ENCODE data around the gene TBC1D9.

Gene TBC1D9

DNA sequence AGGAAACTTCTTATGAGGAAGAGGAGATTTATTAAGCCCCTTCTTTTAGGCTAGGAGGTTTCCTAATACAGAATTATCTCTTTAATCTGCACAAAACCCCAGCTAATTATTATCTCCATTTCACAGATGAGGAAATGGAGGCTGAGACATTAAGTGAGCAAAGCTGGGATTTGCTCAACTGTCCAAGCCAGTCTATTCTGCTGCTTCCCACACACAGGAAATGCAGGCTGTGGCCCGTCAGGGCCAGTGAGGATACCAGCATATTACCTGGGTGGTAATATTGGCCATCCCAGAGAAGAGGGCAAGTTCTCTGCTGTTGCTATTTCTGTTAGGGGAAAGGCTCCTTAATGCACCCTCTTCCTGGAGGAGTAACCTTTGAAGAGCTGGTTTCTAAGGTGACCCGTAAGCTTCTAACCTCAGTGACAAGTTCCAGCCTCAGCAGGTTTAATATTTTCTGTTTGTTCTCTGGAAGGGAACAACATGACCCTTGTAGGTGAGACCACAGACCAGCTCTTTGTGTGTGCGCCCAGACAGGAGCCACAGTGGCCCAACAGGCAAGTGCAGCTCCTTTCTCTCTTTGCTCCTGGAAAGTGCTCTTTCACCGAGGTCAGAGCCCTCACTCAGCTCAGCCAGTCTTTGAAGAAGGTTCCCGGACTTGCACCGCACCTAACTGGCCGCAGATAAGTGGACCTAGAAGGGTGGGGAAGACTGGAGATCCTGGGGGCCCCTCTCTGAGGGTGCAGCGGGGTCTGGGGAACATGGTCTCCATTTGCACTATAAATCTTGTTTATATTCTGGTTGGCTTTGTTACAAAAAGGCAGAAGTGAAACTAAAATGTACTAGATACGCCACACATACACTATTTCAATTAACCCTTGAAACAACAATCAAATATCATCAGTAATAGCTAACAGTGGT is 35.5 kb downstream of the TBC1D9 start:
- H3K9ac ChIP-seq (ENCODE audit: low read length), result peak overlapping the region; percentile 54
- no peaks in the 10 kb centered on the region for H3K9me2 ChIP-seq (replicated peaks; ENCODE audit: insufficient read depth, low read length)
- no peaks in the 10 kb centered on the region for H3K9me3 ChIP-seq (replicated peaks; ENCODE audit: insufficient read depth, low read length)
- H3K4me1 ChIP-seq (ENCODE audit: low read length), result peaks cover 18% of the 10 kb centered on the region
- peak overlapping the region; percentile 57 for H3K4me3 ChIP-seq (ENCODE audit: low read length)
- TF ChIP-seq EZH2 (optimal IDR thresholded peaks at IDR 0.05; ENCODE audit: low read depth, low read length), result no peak
- no peak for TF ChIP-seq EZH2phosphoT487 (IDR thresholded peaks at IDR 0.05; ENCODE audit: low read length)
- TF ChIP-seq, protein P1, sequence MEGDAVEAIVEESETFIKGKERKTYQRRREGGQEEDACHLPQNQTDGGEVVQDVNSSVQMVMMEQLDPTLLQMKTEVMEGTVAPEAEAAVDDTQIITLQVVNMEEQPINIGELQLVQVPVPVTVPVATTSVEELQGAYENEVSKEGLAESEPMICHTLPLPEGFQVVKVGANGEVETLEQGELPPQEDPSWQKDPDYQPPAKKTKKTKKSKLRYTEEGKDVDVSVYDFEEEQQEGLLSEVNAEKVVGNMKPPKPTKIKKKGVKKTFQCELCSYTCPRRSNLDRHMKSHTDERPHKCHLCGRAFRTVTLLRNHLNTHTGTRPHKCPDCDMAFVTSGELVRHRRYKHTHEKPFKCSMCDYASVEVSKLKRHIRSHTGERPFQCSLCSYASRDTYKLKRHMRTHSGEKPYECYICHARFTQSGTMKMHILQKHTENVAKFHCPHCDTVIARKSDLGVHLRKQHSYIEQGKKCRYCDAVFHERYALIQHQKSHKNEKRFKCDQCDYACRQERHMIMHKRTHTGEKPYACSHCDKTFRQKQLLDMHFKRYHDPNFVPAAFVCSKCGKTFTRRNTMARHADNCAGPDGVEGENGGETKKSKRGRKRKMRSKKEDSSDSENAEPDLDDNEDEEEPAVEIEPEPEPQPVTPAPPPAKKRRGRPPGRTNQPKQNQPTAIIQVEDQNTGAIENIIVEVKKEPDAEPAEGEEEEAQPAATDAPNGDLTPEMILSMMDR (IDR thresholded peaks at IDR 0.05; ENCODE audit: low read length), result no peak
- no peaks in the 10 kb centered on the region for H4K20me1 ChIP-seq (ENCODE audit: insufficient read depth, low read length)
- peak; percentile 48 for DNase-seq
- peak overlapping the region; percentile 74 for H2AFZ ChIP-seq (ENCODE audit: low read length)
- 0 out of 2 replicates have a peak, but pooled peaks cover 7% of the 10 kb centered on the region for H3F3A ChIP-seq (ENCODE audit: insufficient read depth, low read length)
- H3K4me2 ChIP-seq (ENCODE audit: low read depth, low read length), result peak overlapping the region; percentile 86
- H3K27me3 ChIP-seq (replicated peaks; ENCODE audit: insufficient read depth, low read length), result no peaks in the 10 kb centered on the region
- peak overlapping the region; percentile 73; the same call in 1 of the 2 replicates for H3K27ac ChIP-seq (ENCODE audit: low read length)
- no peaks in the 10 kb centered on the region for H3K36me3 ChIP-seq (replicated peaks; ENCODE audit: insufficient read depth, low read length)
- peaks cover 33% of the 10 kb centered on the region for H3K79me2 ChIP-seq (ENCODE audit: low read length)

DNA sequence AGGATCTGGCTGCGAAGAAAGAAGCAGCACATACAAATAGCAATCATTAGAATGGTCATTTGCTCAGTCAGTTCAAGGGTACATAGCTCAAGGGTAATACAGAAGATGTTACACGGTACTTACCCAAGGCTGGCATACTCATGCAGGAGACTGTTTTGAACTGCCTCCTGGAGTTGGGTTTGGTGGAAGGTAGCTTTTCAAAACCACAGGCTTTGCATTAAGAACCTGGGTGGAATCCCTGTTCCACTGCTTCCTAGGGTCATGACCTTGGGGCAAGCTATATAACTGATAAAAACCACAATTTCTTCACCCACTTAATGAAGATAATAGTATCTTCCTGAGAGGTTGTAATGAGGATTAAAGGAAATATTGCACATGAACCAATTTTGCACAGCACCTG is 36.5 kb downstream of the TBC1D9 start:
- Histone ChIP-seq H2AFZ (ENCODE audit: low read length) (no peak overlapping the region), H3K4me2 (ENCODE audit: low read depth, low read length) (no peak overlapping the region), H3K9me3 (replicated peaks; ENCODE audit: insufficient read depth, low read length) (no peaks in the 10 kb centered on the region), H3K4me3 (ENCODE audit: low read length) (no peak overlapping the region), H3K27me3 (replicated peaks; ENCODE audit: insufficient read depth, low read length) (no peaks in the 10 kb centered on the region), H3K9me2 (replicated peaks; ENCODE audit: insufficient read depth, low read length) (no peaks in the 10 kb centered on the region), H3K27ac (ENCODE audit: low read length) (no peak overlapping the region), H3K79me2 (ENCODE audit: low read length) (peaks cover 30% of the 10 kb centered on the region; the same call in 1 of the 2 replicates), H4K20me1 (ENCODE audit: insufficient read depth, low read length) (no peaks in the 10 kb centered on the region), H3F3A (ENCODE audit: insufficient read depth, low read length) (0 out of 2 replicates have a peak, but pooled peaks cover 7% of the 10 kb centered on the region), H3K36me3 (replicated peaks; ENCODE audit: insufficient read depth, low read length) (no peaks in the 10 kb centered on the region), H3K9ac (ENCODE audit: low read length) (no peak overlapping the region), H3K4me1 (ENCODE audit: low read length) (peaks cover 18% of the 10 kb centered on the region)
- DNase-seq, result peak; percentile 40
- TF ChIP-seq, protein P1 (IDR thresholded peaks at IDR 0.05; ENCODE audit: low read length), result no peak
- TF ChIP-seq EZH2phosphoT487 (IDR thresholded peaks at IDR 0.05; ENCODE audit: low read length) (no peak), EZH2 (optimal IDR thresholded peaks at IDR 0.05; ENCODE audit: low read depth, low read length) (no peak)

DNA sequence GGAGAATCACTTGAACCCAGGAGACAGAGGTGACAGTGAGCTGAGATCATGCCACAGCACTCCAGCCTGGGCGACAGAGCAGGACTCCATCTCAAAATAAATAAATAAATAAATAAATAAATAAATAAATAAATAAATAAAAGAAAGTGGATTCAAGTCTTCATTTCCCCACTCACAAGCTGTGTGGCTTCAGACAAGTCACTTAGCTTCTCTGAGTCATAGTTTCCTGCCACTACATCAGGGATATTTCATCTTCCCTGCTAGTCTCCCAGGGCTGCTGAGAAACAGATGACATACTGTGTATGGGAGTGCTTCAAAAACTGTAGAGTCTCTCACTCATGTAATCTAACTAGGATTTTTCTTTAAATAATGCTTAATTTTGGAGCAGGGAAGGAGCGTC is 37.2 kb downstream of the TBC1D9 start:
- H2AFZ ChIP-seq (ENCODE audit: low read length), result no peak overlapping the region
- H3K4me2 ChIP-seq (ENCODE audit: low read depth, low read length), result no peak overlapping the region
- TF ChIP-seq EZH2 (optimal IDR thresholded peaks at IDR 0.05; ENCODE audit: low read depth, low read length) (no peak), EZH2phosphoT487 (IDR thresholded peaks at IDR 0.05; ENCODE audit: low read length) (no peak)
- TF ChIP-seq, protein P1 (IDR thresholded peaks at IDR 0.05; ENCODE audit: low read length), result no peak
- H3K79me2 ChIP-seq (ENCODE audit: low read length), result peaks cover 27% of the 10 kb centered on the region; the same call in 1 of the 2 replicates
- H3K36me3 ChIP-seq (replicated peaks; ENCODE audit: insufficient read depth, low read length), result no peaks in the 10 kb centered on the region
- no peaks in the 10 kb centered on the region for H4K20me1 ChIP-seq (ENCODE audit: insufficient read depth, low read length)
- no peak overlapping the region for H3K27ac ChIP-seq (ENCODE audit: low read length)
- DNase-seq, result no peak
- H3K9ac ChIP-seq (ENCODE audit: low read length), result no peak overlapping the region
- no peaks in the 10 kb centered on the region for H3K9me2 ChIP-seq (replicated peaks; ENCODE audit: insufficient read depth, low read length)
- peaks cover 18% of the 10 kb centered on the region for H3K4me1 ChIP-seq (ENCODE audit: low read length)
- no peaks in the 10 kb centered on the region for H3K27me3 ChIP-seq (replicated peaks; ENCODE audit: insufficient read depth, low read length)
- no peaks in the 10 kb centered on the region for H3K9me3 ChIP-seq (replicated peaks; ENCODE audit: insufficient read depth, low read length)
- H3K4me3 ChIP-seq (ENCODE audit: low read length), result no peak overlapping the region
- H3F3A ChIP-seq (ENCODE audit: insufficient read depth, low read length), result 0 out of 2 replicates have a peak, but pooled peaks cover 7% of the 10 kb centered on the region

All from MM.1S (cell line).